NCI-H2227 (cell line): Measurements from ENCODE around the gene PRR5L.

Source experiments
- DNase-seq: peaks from one replicate; lab custom pipeline; 2025; ENCODE audit not compliant: unreplicated experiment; lab: John Stamatoyannopoulos, UW

PRR5L gene

GRCh38 chr11:36354221-36355003 lies 58.3 kb downstream of the PRR5L start:
- no peak for DNase-seq

DNA sequence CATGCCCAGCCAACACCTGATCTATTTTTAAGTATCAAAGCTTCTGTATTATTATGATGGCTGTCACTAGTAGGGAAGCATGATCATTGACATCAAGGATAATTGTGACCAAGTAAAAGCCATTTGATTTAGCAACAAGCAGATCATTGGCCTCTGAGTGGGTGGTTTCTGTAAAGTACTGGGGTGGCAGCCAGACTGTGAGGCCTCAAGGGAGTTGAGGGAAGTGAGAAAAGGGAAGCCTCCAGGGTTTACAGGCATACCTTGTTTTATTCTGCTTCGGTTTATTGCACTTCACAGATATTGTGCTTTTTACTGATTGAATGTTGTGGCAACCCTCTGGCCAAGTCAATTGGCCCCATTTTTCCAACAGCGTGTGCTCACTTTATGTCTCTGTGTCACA lies 60.1 kb downstream of the PRR5L start:
- no peak for DNase-seq

GRCh38 chr11:36357831-36358230 lies 61.7 kb downstream of the PRR5L start:
- DNase-seq: no peak

DNA sequence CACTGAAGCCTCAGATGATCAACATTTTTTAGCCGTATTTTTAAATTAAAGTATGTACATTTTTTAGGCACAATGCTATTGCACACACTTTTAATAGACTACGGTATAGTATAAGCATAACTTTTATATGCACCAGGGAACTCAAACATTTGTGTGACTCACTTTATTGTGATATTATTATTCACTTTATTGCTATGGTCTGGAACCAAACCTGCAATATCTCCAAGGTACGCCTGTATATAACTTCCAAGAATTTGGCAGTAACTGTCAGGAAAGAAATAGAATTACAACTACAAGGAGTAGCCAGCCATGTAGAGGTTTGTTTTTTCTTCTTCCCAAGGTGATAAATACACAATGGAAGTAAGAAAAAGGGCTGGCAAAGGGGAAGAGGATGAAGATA lies 62.3 kb downstream of the PRR5L start:
- DNase-seq: no peak

GRCh38 chr11:36360318-36360717 lies 64.2 kb downstream of the PRR5L start:
- no peak for DNase-seq

- no peak for DNase-seq
Observed at GRCh38 chr11:36360826-36361415, 64.8 kb downstream of the PRR5L start.

GRCh38 chr11:36361472-36361871 lies 65.4 kb downstream of the PRR5L start:
- no peak for DNase-seq

DNA sequence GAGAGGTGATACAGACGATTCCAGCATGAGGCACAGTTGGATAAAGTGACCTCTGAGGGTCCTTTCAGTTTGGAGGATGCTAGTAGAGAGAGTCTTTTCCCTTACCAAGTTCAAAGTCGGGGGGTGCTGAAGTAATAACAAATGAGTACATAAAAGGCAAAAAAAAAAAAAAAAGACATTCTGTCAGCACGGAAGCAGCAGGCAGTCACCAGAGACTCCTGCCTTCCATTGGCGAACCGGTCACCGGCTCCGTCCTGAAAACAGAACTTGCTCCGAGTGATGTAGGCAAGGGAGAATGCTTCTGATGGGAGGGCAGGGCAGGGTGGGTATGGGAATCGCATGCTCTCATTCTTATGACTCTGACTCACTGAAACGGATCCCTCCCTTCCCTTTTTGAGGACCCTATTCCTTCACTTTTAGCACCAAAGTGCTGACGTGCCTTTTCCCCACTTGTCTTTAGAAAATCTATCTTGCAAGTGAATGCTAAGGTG lies 65.9 kb downstream of the PRR5L start:
- DNase-seq: no peak

- no peak for DNase-seq
Observed at GRCh38 chr11:36362902-36363301, 66.8 kb downstream of the PRR5L start.

GRCh38 chr11:36363361-36364268 lies 67.5 kb downstream of the PRR5L start:
- DNase-seq: no peak

GRCh38 chr11:36364551-36365325 lies 68.7 kb downstream of the PRR5L start:
- DNase-seq: no peak

DNA sequence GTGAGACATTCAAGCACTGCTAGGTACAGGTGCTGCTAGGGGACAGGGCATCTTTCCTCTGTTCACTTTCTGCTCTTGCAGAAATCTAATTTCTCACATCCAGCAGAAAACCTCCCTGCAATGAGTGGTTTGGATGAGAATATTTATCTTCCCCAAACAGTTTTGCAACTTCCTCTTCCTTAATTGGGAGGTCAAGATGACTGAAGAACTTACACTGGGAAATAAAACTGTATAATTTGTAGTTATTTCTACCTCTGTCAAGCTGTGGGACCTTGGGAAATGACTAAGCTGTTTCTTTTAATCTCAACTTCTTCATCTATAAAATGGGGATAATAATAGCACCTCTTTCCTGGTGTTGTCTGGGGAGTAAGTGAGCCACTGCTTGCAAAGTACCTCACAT lies 69.8 kb downstream of the PRR5L start:
- no peak for DNase-seq

DNA sequence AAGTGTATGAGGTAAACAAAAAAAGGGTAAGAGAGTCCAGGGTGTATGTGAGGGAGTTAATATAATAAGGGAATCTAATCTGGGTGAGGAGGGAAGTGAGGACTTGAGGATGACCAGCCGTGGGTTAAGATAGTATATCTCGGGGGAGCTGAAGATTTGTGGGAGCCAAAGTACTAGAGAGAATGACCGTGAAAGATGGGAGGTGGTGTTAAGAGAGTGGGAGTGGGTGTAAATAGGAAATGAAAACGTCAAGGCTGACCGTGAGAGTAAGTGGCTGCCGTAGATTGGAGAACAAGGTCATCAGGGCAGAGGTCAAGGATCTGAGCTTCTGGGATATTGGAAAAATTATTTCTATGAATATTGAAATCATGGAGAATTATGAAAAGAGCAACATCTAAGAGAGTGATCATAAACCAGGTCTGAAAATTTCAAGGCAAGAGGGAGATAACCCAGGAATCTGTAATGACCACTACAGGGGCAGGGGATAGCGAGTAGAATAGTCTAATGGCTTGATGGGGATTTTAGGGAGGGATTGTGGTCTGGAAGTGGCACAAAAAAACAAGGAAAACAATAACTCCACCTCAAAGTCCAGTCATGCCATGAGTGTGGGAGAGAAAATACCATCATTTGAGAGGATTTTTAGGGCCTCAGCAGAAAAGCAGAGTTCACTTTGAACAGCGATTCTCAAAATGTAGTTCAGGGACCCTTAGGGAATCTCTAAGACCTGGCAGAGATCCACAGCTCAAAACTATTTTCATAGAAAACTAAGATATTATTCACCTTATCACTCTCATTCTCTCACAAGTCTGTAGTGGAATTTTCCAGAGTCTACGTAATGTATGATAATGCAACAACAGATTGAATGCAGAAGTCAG lies 72.0 kb downstream of the PRR5L start:
- no peak for DNase-seq

- DNase-seq: no peak
Observed at GRCh38 chr11:36371181-36371580, 75.1 kb downstream of the PRR5L start.

DNA sequence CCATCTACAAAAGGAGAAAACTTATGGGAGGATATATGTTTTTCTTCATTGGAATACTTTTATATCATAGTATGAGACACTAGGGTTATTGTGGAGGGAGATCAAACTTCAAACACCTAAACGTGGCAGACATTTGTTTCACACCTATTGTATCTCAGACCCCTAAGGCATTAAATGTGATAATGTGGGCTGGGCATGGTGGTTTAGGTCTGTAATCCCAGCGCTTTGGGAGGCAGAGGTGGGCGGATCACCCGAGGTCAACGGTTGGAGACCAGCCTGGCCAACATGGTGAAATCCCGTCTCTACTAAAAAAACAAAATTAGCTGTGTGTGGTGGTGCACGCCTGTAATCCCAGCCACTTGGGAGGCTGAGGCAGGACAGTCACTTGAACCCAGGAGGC lies 75.5 kb downstream of the PRR5L start:
- no peak for DNase-seq

- no peak for DNase-seq
Observed at GRCh38 chr11:36372101-36372771, 76.1 kb downstream of the PRR5L start.

DNA sequence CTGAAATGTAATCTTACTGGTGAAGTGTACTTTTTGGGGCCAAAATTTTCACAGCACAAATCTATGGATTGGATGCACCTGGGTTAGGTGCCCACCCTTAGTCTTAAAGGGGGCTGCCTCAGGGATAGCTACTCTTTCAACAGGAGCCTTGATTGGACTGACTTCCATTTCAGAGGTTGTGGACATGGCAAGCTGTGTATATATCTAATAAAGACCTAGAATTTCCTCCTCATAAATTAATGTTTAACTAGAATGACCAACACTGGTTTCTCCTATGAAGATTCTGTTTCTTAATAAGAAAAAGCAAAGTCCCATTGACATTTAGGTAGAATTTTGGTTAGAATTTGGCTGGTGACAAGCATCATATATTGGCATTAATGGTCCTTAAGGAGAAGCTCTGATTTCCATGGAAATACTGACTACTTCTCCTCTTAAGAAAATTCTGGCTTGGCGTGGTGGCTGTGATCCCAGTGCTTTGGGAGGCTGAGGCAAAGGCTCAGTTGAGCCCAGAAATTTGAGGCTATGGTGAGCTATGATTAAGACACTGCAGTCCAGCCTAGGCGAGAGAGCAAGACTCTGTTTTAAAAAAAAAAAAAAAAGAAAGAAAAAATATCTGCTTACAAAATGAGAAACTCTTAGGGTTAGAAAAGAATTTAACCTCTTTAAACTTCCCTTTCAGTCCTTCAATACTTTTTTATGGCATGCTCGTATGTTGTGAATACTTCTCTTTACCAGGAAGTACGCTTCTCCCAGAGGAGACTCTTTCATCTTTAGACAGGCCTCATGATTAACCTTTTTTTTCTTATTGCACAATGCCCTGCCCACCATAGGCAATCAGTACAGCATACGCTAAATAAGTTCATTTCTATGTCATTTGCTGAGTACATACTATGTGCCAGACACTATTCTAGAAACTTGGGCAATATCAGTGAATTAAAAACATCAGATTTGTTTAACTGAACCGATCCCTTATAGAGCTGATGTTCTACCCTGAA lies 77.2 kb downstream of the PRR5L start:
- DNase-seq: no peak

DNA sequence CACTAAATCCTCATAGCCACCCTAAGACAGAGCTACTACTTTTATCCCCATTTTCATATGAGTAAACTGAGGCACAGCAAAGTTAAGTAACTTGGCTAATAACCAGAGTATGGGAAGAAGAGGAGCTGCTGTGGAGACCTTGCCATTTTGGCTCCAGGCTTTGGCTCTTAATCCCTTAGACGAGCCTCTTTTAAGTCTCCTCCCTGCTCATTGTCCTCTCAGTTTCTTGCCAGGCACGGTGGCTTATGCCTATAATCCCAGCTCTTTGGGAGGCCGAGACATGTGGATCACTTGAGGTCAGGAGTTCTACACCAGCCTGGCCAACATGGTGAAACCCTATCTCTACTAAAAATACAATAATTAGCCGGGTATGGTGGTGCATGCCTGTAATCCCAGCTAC lies 78.6 kb downstream of the PRR5L start:
- DNase-seq: no peak
